GM12874 (cell line): ENCODE results near the gene TARBP1.

Experiments used
- CTCF ChIP-seq: IDR thresholded peaks from 2 replicates; pipeline ENCODE4 v1.5.1; 2011; ENCODE audit warnings: low read depth, mild to moderate bottlenecking, control low read depth, low read length, moderate library complexity; ENCODE audit not compliant: insufficient read depth

The TARBP1 gene

GRCh38 chr1:234484218-234484617 is 5.2 kb upstream of the TARBP1 start:
- TF ChIP-seq CTCF: no peak

GRCh38 chr1:234481771-234482170 is 2.8 kb upstream of the TARBP1 start:
- no peak for TF ChIP-seq CTCF

- TF ChIP-seq CTCF: no peak
These were observed 887 bp upstream of the TARBP1 start for GRCh38 chr1:234479866-234480265.

- TF ChIP-seq CTCF: no peak
These were observed 256 bp upstream of the TARBP1 start for GRCh38 chr1:234479310-234479559.

GRCh38 chr1:234478152-234478480 is 863 bp downstream of the TARBP1 start:
- TF ChIP-seq CTCF: no peak

- no peak for TF ChIP-seq CTCF
These were observed 1.4 kb downstream of the TARBP1 start for GRCh38 chr1:234477386-234478151.

- TF ChIP-seq CTCF: no peak
These were observed 2.8 kb downstream of the TARBP1 start for GRCh38 chr1:234476172-234476571.

- no peak for TF ChIP-seq CTCF
These were observed 3.7 kb downstream of the TARBP1 start for GRCh38 chr1:234475167-234475793.
